ENCODE measurements around the gene HERC6.

DNA sequence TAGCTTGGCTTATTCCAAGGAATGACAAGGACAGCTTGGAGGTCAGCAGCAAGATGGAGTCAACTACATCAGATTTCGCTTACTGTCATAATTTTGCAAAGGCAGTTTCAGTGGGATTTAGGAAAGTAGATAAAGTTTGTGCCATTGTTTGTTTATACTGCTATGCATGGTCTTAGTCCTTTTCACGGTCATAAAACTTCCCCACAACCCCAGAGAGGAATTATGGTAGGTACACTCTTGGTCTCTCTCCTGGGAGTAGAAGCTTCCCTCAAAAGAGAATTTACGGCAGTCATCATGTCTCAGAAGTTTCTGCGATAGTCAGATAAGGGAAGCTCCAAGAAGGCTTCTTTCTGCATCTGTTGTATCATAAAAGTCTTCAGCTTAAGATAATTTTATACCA is 27.9 kb upstream of the HERC6 start:
- TF ChIP-seq, protein P1, sequence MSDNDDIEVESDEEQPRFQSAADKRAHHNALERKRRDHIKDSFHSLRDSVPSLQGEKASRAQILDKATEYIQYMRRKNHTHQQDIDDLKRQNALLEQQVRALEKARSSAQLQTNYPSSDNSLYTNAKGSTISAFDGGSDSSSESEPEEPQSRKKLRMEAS (IDR thresholded peaks at IDR 0.05), result no peak
- no peak for TF ChIP-seq TEAD4 (IDR thresholded peaks at IDR 0.05)
- TF ChIP-seq EP300 (IDR thresholded peaks at IDR 0.05; ENCODE audit: borderline replicate concordance), result no peak
- no peak for TF ChIP-seq RAD21 (IDR thresholded peaks at IDR 0.05; ENCODE audit: low read depth)
- TF ChIP-seq NFIC (IDR thresholded peaks at IDR 0.05), result no peak
- TF ChIP-seq YY1 (IDR thresholded peaks at IDR 0.05; ENCODE audit: low read depth), result no peak
- no peak for TF ChIP-seq TAF1 (IDR thresholded peaks at IDR 0.05; ENCODE audit: low read depth)
- no peak for TF ChIP-seq CEBPB (IDR thresholded peaks at IDR 0.05)
- TF ChIP-seq, protein P2, sequence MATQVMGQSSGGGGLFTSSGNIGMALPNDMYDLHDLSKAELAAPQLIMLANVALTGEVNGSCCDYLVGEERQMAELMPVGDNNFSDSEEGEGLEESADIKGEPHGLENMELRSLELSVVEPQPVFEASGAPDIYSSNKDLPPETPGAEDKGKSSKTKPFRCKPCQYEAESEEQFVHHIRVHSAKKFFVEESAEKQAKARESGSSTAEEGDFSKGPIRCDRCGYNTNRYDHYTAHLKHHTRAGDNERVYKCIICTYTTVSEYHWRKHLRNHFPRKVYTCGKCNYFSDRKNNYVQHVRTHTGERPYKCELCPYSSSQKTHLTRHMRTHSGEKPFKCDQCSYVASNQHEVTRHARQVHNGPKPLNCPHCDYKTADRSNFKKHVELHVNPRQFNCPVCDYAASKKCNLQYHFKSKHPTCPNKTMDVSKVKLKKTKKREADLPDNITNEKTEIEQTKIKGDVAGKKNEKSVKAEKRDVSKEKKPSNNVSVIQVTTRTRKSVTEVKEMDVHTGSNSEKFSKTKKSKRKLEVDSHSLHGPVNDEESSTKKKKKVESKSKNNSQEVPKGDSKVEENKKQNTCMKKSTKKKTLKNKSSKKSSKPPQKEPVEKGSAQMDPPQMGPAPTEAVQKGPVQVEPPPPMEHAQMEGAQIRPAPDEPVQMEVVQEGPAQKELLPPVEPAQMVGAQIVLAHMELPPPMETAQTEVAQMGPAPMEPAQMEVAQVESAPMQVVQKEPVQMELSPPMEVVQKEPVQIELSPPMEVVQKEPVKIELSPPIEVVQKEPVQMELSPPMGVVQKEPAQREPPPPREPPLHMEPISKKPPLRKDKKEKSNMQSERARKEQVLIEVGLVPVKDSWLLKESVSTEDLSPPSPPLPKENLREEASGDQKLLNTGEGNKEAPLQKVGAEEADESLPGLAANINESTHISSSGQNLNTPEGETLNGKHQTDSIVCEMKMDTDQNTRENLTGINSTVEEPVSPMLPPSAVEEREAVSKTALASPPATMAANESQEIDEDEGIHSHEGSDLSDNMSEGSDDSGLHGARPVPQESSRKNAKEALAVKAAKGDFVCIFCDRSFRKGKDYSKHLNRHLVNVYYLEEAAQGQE (IDR thresholded peaks at IDR 0.05; ENCODE audit: low read depth), result no peak
- no peak for TF ChIP-seq CREB1 (IDR thresholded peaks at IDR 0.05; ENCODE audit: low read depth)
- TF ChIP-seq FOXM1 (IDR thresholded peaks at IDR 0.05; ENCODE audit: borderline replicate concordance, low read depth), result no peak
- no peak for TF ChIP-seq TCF12 (IDR thresholded peaks at IDR 0.05; ENCODE audit: low read depth)
